Hepatocyte (in vitro differentiated cells): Measurements from ENCODE around the gene DGKZ. TPM values are rescaled to one million over a fixed set of nuclear protein-coding genes. Genes with fewer than 3 reads are reported as not detected.

Experiments used
- DNase-seq: peaks from one replicate; pipeline ENCODE4 v3.0.0-alpha.2; 2016; ENCODE audit warnings: low spot score
- H2AFZ ChIP-seq: fragments of 200-600 bp; sonication (generic); 2 replicates; pipeline ENCODE4 v1.6.0; 2016; ENCODE audit warnings: antibody characterized with exemption, mild to moderate bottlenecking
- H3K27ac ChIP-seq: fragments of 200-600 bp; sonication (generic); 2 replicates; pipeline ENCODE4 v1.5.1; 2016; ENCODE audit warnings: mild to moderate bottlenecking
- H3K27me3 ChIP-seq: fragments of 200-600 bp; sonication (generic); 2 replicates; pipeline ENCODE4 v1.6.1; 2016
- H3K36me3 ChIP-seq: fragments of 200-600 bp; sonication (generic); replicated peaks from 2 replicates; pipeline ENCODE4 v1.5.1; 2016; ENCODE audit warnings: low read depth; ENCODE audit not compliant: insufficient read depth
- H3K4me1 ChIP-seq: fragments of 200-600 bp; sonication (generic); 2 replicates; pipeline ENCODE4 v1.5.1; 2016; ENCODE audit warnings: mild to moderate bottlenecking, moderate library complexity; ENCODE audit not compliant: insufficient read depth
- H3K4me2 ChIP-seq: fragments of 200-600 bp; sonication (generic); 2 replicates; pipeline ENCODE4 v1.6.0; 2016
- H3K4me3 ChIP-seq: fragments of 200-600 bp; sonication (generic); 2 replicates; pipeline ENCODE4 v1.5.1; 2016; ENCODE audit warnings: mild to moderate bottlenecking
- H3K79me2 ChIP-seq: fragments of 200-600 bp; sonication (generic); 2 replicates; pipeline ENCODE4 v1.6.0; 2017; ENCODE audit warnings: mild to moderate bottlenecking
- H3K9me2 ChIP-seq: fragments of 200-600 bp; sonication (generic); replicated peaks from 2 replicates; pipeline ENCODE4 v1.6.0; 2017; ENCODE audit warnings: mild to moderate bottlenecking; ENCODE audit not compliant: insufficient read depth
- H3K9me3 ChIP-seq: fragments of 200-600 bp; sonication (generic); 2 replicates; pipeline ENCODE4 v1.5.1; 2016; ENCODE audit warnings: low read depth, mild to moderate bottlenecking
- H4K20me1 ChIP-seq: fragments of 200-600 bp; sonication (generic); 2 replicates; pipeline ENCODE4 v1.6.0; 2016; ENCODE audit warnings: mild to moderate bottlenecking; ENCODE audit not compliant: insufficient read depth, poor library complexity, severe bottlenecking
- CTCF ChIP-seq: fragments of 200-600 bp; sonication (generic); IDR thresholded peaks from 2 replicates; pipeline ENCODE4 v1.5.1; 2016; ENCODE audit warnings: antibody characterized with exemption, mild to moderate bottlenecking; ENCODE audit not compliant: poor library complexity
- EZH2 ChIP-seq: fragments of 200-600 bp; sonication (generic); IDR thresholded peaks from 2 replicates; pipeline ENCODE4 v1.6.1; 2016; ENCODE audit warnings: antibody characterized with exemption, mild to moderate bottlenecking, borderline replicate concordance
- EZH2phosphoT487 ChIP-seq: fragments of 200-600 bp; sonication (generic); IDR thresholded peaks from one replicate; pipeline ENCODE4 v1.6.1; 2018; ENCODE audit warnings: antibody characterized with exemption, mild to moderate bottlenecking, low read depth, moderate library complexity; ENCODE audit not compliant: unreplicated experiment, severe bottlenecking
- WGBS: methylation state at CpG from one replicate; pipeline ENCODE4 v1.1.6; 2016; ENCODE audit warnings: low lambda C conversion rate; ENCODE audit errors: missing lambda C conversion rate; 5-methylcytosine and 5-hydroxymethylcytosine counted together
- polyA plus RNA-seq: library from polyadenylated mRNA; unstranded; fragments of >200 nt; fragmentation: Nextera tagmentation; extraction: Ambion mirVana; gene quantifications from 2 replicates; pipeline ENCODE4 v1.2.1, GENCODE V29; 2016
- total RNA-seq: library from RNA; depleted of rRNA; stranded (reverse); fragments of >200 nt; gene quantifications from 2 replicates; pipeline ENCODE4 v1.2.3, GENCODE V29; 2014

DGKZ gene
- total and polyA plus RNA-seq, 2 experiments from 2014 or later = 26.6 to 42.9 TPM

- TF ChIP-seq EZH2 = no peak
- TF ChIP-seq EZH2phosphoT487 = no peak
- TF ChIP-seq CTCF = no peak
- DNase-seq = peak; percentile 26
- H3K4me3 ChIP-seq = no peak overlapping the region
- H3K4me2 ChIP-seq = no peak overlapping the region
- 76% methylated on average over 8 of the region's 8 CpGs for WGBS
- H3K27me3 ChIP-seq = no peaks in the 10 kb centered on the region
- no peaks in the 10 kb centered on the region for H3K36me3 ChIP-seq
- no peak overlapping the region for H2AFZ ChIP-seq
- H4K20me1 ChIP-seq = no peaks in the 10 kb centered on the region
- H3K27ac ChIP-seq = no peak overlapping the region
- no peaks in the 10 kb centered on the region for H3K9me2 ChIP-seq
- no peaks in the 10 kb centered on the region for H3K9me3 ChIP-seq
- H3K4me1 ChIP-seq = peaks cover 13% of the 10 kb centered on the region
- no peaks in the 10 kb centered on the region for H3K79me2 ChIP-seq
These were observed 74.1 kb downstream of the DGKZ start for GRCh38 chr11:46421257-46421880.

- Histone ChIP-seq H3K79me2 (no peaks in the 10 kb centered on the region), H2AFZ (no peak overlapping the region), H3K4me2 (peak overlapping the region; percentile 25), H3K27me3 (no peaks in the 10 kb centered on the region), H3K9me3 (no peaks in the 10 kb centered on the region), H3K27ac (no peak overlapping the region), H3K9me2 (no peaks in the 10 kb centered on the region), H4K20me1 (no peaks in the 10 kb centered on the region), H3K4me3 (no peak overlapping the region), H3K4me1 (peaks cover 13% of the 10 kb centered on the region), H3K36me3 (no peaks in the 10 kb centered on the region)
- no peak for TF ChIP-seq EZH2phosphoT487
- no peak for TF ChIP-seq EZH2
- TF ChIP-seq CTCF = no peak
- WGBS = 46% methylated on average over 7 of the region's 7 CpGs
- no peak for DNase-seq
These were observed 75.3 kb downstream of the DGKZ start for GRCh38 chr11:46422588-46422987.

GRCh38 chr11:46426233-46426991 is 79.1 kb downstream of the DGKZ start:
- TF ChIP-seq EZH2phosphoT487 (no peak), EZH2 (no peak), CTCF (no peak)
- H3K36me3 ChIP-seq = no peaks in the 10 kb centered on the region

More at GRCh38 chr11:46426233-46426991, 79.1 kb downstream of the DGKZ start:
- H3K4me1 ChIP-seq = peaks cover 13% of the 10 kb centered on the region
- H3K4me3 ChIP-seq = no peak overlapping the region
- H4K20me1 ChIP-seq = no peaks in the 10 kb centered on the region
- no peaks in the 10 kb centered on the region for H3K27me3 ChIP-seq
- H3K4me2 ChIP-seq = no peak overlapping the region
- no peaks in the 10 kb centered on the region for H3K79me2 ChIP-seq
- no peaks in the 10 kb centered on the region for H3K9me3 ChIP-seq
- H3K9me2 ChIP-seq = no peaks in the 10 kb centered on the region
- H2AFZ ChIP-seq = no peak overlapping the region
- DNase-seq = no peak
- no peak overlapping the region for H3K27ac ChIP-seq
- WGBS = 93% methylated on average over 4 of the region's 4 CpGs
